K562 (cell line): Measurements from ENCODE around the gene HELB. TPM values are rescaled to one million over a fixed set of nuclear protein-coding genes. Genes with fewer than 3 reads are reported as not detected.

Source experiments
- BRF1 ChIP-seq: IDR thresholded peaks from 3 replicates; pipeline ENCODE4 v1.6.1; 2011; ENCODE audit warnings: borderline replicate concordance, mild to moderate bottlenecking; ENCODE audit not compliant: insufficient read length; ENCODE audit errors: extremely low read depth
- CCAR2 ChIP-seq: fragments of 200-400 bp; formaldehyde crosslinking; IDR thresholded peaks from 2 replicates; pipeline ENCODE4 v1.6.1; 2017; ENCODE audit warnings: mild to moderate bottlenecking, low read depth, low read length
- EHMT2 ChIP-seq: fragments of 450-650 bp; IDR thresholded peaks from 2 replicates; pipeline ENCODE4 v1.6.1; 2018; ENCODE audit warnings: antibody characterized with exemption
- GABPA ChIP-seq: fragments of 200-800 bp; sonication (Bioruptor generic); conservative IDR thresholded peaks from 2 replicates; pipeline ENCODE4 v1.6.1; 2016; ENCODE audit warnings: low read depth, missing genetic modification characterization, missing compliant biosample characterization
- MTA2 ChIP-seq: fragments of 450-650 bp; IDR thresholded peaks from 2 replicates; pipeline ENCODE4 v1.6.1; 2016; ENCODE audit warnings: low read depth
- SPI1 ChIP-seq: IDR thresholded peaks from 2 replicates; pipeline ENCODE4 v1.6.1; 2011; ENCODE audit warnings: low read depth, low read length, control low read depth, borderline replicate concordance
- ZBTB40 ChIP-seq, 2 experiments: fragments of 450-650 bp in 1 of 2; sonication (generic) in 1 of 2; formaldehyde crosslinking in 1 of 2; IDR thresholded peaks; 2 replicates each; pipeline versions ENCODE4 v1.7.1 to v1.9.0; 2016 to 2022; ENCODE audit warnings: inconsistent platforms in 1 of 2, mild to moderate bottlenecking in 1 of 2, missing genetic modification reagents in 1 of 2
- ZNF175 ChIP-seq: fragments of 200-800 bp; sonication (Bioruptor generic); IDR thresholded peaks from 2 replicates; pipeline ENCODE4 v1.6.1; 2016; ENCODE audit warnings: low read depth, mild to moderate bottlenecking, missing genetic modification characterization, missing compliant biosample characterization
- polyA plus RNA-seq, 8 experiments: library from polyadenylated mRNA; depleted of rRNA in 4 of 8; stranded (reverse) in 5 of 8; unstranded in 3 of 8; fragments of >200 nt; fragmentation: Nextera tagmentation in 2 of 8; fragmentation: Illumina TruSeq in 1 of 8; extraction: Ambion mirVana in 2 of 8; extraction: Trizol in 1 of 8; gene quantifications; 2 replicates each; pipeline versions ENCODE4 v1.2.1 to v1.2.3, GENCODE V29; 2011 to 2014; ENCODE audit warnings: inconsistent platforms in 1 of 8, missing spikeins in 1 of 8
- total RNA-seq, 7 experiments: library from RNA; depleted of rRNA in 6 of 7; stranded (reverse); fragments of >200 nt in 6 of 7; fragmentation: Illumina TruSeq in 2 of 7; extraction: Trizol in 2 of 7; gene quantifications; 2 replicates each; pipeline versions ENCODE4 v1.2.1 to v1.2.3, GENCODE V29; 2011 to 2021; ENCODE audit warnings: low replicate concordance in 1 of 7

Gene HELB
- total and polyA plus RNA-seq, 9 of the 15 experiments (the other 6 are each of a cell fraction or from before 2014, with no cell fraction given) = 0.74 to 7.6 (median 2.4) TPM

- TF ChIP-seq ZBTB40 (IDR thresholded peaks at IDR 0.05) (peak; percentile 53; the same call in 1 of the 2 replicates), ZBTB40 (CRISPR knock-in tag; IDR thresholded peaks at IDR 0.05) (no peak), ZNF175 (CRISPR knock-in tag) (0 out of 2 replicates have a peak, but pooled peaks have one; percentile 52), GABPA (tag) (peak; percentile 68), SPI1 (peak; percentile 60; the same call in 1 of the 2 replicates), CCAR2 (no peak), BRF1 (no peak), MTA2 (no peak), EHMT2 (no peak)
Observed at GRCh38 chr12:66268562-66268961, 33.7 kb upstream of the HELB start (continued).
